Smooth muscle cell of the brain vasculature (primary cell): ENCODE data around the gene STMN1.
A peak's percentile ranks its signal among the peaks of the same experiment; 100 is the strongest.

Source experiments
- DNase-seq: peaks from one replicate; pipeline ENCODE4 v3.0.0-alpha.2; 2012; ENCODE audit warnings: low read depth, low spot score

STMN1 gene

GRCh38 chr1:25922056-25922970 lies 16.1 kb upstream of the STMN1 start:
- DNase-seq: no peak

- no peak for DNase-seq
Observed at GRCh38 chr1:25918615-25919014, 12.4 kb upstream of the STMN1 start.

DNA sequence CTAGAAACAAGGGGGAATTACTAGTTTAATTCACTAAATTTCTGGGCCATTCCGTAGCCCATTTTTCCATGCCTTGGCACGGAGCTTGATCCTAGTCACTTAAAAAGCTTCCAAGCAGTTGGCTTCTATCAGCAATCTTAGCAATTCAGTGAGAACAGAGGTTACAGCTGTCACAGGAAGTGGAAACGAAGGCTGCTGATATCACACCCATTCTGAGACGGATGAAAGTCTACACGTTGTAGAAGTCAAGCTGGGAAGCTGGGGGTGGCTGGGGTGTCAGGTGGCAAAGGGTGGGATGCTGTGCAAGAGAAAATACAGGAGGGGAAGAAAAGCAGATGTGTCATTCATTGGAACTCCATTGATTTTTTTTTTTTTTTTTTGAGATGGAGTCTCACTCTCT lies 11.8 kb upstream of the STMN1 start:
- DNase-seq: no peak

DNA sequence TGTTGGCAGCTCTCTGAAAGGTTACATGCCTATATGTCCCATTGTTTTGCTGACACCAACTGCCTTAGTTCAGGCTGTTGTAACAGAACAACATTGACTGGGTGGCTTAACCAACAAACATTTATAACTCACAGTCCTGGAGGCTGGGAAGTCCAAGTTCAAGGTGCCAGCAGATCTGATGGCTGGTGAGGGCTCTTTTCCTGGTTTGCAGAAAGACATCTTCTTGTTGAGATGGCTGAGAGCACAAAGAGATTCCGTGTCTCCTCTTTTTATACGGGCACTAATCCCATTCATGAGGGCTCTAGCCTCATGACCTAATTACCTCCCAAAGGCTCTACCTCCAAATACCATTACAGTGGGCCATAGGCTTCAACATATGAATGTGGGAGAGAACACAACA lies 10.2 kb upstream of the STMN1 start:
- no peak for DNase-seq

DNA sequence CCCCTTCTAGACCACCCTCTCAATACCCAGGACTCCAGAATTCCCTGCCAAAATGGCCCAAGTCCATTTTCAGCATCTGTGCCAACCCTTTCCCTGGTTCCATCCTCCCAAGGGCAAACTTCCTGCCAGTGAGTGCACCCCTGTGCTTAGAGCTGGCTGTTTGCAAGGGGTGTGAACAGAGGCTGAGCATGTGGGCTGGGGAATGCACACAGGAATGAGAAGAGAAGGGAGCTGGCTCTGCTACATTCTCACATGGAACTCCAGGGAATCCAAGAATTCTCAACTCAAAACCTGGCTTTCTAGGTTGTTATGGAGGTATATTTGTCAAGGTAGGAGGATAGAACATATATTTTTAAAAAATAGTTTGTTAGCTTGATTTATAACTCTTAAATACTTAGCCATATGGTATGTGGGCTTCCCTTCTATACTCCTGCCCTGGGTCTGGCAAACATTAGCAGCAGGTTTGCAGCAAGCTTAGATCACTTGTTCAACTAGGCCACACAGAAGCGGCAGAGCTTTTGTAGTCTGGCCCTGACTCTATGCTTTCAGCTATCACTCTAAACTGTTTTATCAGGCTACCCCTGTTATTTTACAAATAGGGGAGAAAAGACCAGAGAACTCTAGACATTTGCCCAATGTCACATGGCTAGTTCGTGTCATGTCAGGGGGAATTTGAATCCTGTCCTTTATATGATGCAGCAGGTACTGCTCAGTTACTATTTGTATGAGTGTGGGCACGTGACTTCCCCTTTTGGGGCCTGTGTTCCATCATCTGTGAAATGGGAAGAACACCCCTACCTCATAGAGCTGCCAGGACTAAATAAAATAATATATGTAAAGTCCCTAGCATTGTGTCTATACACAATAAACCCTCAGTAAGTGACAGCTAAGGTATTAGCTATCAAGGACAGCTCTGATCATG lies 8.1 kb upstream of the STMN1 start:
- DNase-seq: no peak

GRCh38 chr1:25913206-25913605 lies 7.0 kb upstream of the STMN1 start:
- DNase-seq: no peak

GRCh38 chr1:25912076-25912831 lies 6.0 kb upstream of the STMN1 start:
- DNase-seq: no peak

- no peak for DNase-seq
Observed at GRCh38 chr1:25911162-25911561, 4.9 kb upstream of the STMN1 start.

- no peak for DNase-seq
Observed at GRCh38 chr1:25909040-25909439, 2.8 kb upstream of the STMN1 start.

GRCh38 chr1:25908161-25908560 lies 1.9 kb upstream of the STMN1 start:
- DNase-seq: no peak

DNA sequence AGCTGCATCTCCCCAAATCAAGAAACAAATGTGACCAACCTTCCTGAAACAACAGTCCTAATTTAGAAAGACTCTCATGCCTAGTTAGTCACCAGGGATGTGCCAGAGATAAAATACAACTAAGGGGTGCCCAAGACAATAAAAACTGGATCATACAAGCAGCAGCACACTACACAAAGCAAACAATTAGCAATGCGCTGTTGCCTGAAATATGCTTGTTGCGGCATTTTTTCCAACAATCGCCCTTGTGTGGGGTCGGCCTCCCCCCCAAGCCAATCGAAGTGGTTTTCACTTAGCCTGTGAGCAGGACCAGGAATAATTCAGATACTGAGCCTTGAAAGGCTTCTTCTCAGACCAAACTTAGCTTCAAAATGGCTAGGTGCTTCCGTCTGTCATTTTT lies 1.4 kb upstream of the STMN1 start:
- no peak for DNase-seq

GRCh38 chr1:25906644-25907300 lies 553 bp upstream of the STMN1 start:
- DNase-seq: no peak

- DNase-seq: peak; percentile 81
Observed at GRCh38 chr1:25904943-25905679, 1.1 kb downstream of the STMN1 start.

- DNase-seq: no peak
Observed at GRCh38 chr1:25903986-25904385, 2.2 kb downstream of the STMN1 start.

- DNase-seq: no peak
Observed at GRCh38 chr1:25902462-25902861, 3.8 kb downstream of the STMN1 start.

- DNase-seq: no peak
Observed at GRCh38 chr1:25900219-25900618, 6.0 kb downstream of the STMN1 start.

DNA sequence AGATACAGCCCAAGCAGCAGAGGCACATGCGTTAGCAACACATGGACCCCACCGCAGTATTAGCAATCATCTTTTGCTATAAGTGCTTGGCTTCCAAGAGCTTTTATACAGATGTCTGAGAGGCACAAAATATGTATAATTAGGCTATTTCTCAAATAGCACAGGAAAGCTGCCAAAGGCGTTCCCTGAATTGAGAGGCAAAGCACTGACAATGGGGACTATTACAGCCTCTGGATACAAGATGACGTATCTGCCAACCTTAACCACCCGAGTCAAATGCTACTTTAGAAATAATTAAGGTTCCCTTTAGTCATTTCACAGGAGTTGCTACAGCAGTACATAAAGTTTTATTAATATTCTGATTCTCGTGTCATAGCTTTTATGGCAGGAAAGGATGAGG lies 6.4 kb downstream of the STMN1 start:
- DNase-seq: no peak

- DNase-seq: no peak
Observed at GRCh38 chr1:25898223-25899015, 7.8 kb downstream of the STMN1 start.

DNA sequence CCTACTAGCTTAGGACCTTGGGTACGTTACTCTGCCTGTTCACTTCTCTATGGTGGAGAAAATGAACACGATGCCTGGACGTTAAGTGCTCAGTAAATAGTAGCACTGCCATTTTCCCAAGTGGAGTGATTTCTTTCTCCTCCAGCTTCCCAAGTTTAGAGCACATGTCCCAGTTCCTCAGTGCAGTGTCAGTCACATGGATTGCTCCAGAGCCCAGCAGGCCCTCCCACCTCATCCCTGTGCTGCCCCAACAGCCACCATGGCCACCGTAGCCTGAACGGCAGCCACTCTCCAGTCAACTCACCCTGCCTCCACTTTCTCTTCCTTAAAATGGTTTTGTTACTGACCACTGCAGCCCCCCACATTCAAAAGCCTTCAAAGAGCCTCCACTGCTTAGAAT lies 8.5 kb downstream of the STMN1 start:
- DNase-seq: no peak

- DNase-seq: no peak
Observed at GRCh38 chr1:25896266-25896665, 10.0 kb downstream of the STMN1 start.
